Measurements from ENCODE around the gene CCNT1. TPM values are rescaled to one million over a fixed set of nuclear protein-coding genes. Genes with fewer than 3 reads are reported as not detected.
"Not testable (repeated sequence)": the region's sequence is repeated elsewhere in the genome, so short reads cannot be mapped to it uniquely, and the experiment has no call there.

CCNT1 gene
- total RNA-seq, 1 experiment from 2014 or later = 53.1 TPM

DNA sequence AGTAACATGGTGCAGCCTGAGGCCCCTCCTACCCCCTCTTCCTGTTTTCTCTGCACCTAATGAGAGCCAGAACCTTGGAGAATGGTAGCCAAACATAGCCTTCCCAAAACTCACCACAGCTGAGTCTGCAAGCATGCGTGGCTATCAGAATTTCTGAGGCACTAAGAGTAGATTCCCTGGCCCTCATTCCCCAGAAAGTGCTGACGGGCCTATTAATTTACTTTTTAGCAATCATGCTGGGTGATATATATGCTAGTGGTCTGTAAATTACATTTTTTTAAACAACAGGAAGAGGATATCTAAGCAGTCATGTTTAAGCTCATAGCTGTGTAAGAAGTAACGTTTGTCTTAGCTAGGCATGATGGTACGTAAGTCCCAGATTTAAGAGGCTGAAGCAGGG lies 64.8 kb downstream of the CCNT1 start:
- H3K36me3 Mint-ChIP-seq (ENCODE audit: insufficient read depth, unreplicated experiment) = peaks cover 79% of the 10 kb centered on the region
- no peak overlapping the region for H3K27ac Mint-ChIP-seq (ENCODE audit: unreplicated experiment)
- H3K9me3 Mint-ChIP-seq (ENCODE audit: unreplicated experiment) = no peaks in the 10 kb centered on the region
- no peak for DNase-seq
- intact Hi-C loops (cut with micrococcal nuclease; ENCODE audit: unreplicated experiment) = no loop called here
- no TSS peak for BruUV-seq (replicated peaks)
- H3K27me3 ChIP-seq (replicated peaks; ENCODE audit: control insufficient read depth, insufficient read depth, low read length) = no peaks in the 10 kb centered on the region
- no peak overlapping the region for H3K4me3 ChIP-seq (ENCODE audit: low read depth, low read length)
- ChIA-PET CTCF (no interaction called here), POLR2A (no interaction called here)
- H3K4me3 Mint-ChIP-seq (ENCODE audit: unreplicated experiment) = no peak overlapping the region
- no peaks in the 10 kb centered on the region for H3K27me3 Mint-ChIP-seq (ENCODE audit: insufficient read depth, unreplicated experiment)
- H3K36me3 ChIP-seq (ENCODE audit: control insufficient read depth, insufficient read depth, low read length) = peaks cover 5% of the 10 kb centered on the region; the same call in 1 of the 2 replicates
- H3K4me1 ChIP-seq = no peaks in the 10 kb centered on the region
- TF ChIP-seq, protein P1, sequence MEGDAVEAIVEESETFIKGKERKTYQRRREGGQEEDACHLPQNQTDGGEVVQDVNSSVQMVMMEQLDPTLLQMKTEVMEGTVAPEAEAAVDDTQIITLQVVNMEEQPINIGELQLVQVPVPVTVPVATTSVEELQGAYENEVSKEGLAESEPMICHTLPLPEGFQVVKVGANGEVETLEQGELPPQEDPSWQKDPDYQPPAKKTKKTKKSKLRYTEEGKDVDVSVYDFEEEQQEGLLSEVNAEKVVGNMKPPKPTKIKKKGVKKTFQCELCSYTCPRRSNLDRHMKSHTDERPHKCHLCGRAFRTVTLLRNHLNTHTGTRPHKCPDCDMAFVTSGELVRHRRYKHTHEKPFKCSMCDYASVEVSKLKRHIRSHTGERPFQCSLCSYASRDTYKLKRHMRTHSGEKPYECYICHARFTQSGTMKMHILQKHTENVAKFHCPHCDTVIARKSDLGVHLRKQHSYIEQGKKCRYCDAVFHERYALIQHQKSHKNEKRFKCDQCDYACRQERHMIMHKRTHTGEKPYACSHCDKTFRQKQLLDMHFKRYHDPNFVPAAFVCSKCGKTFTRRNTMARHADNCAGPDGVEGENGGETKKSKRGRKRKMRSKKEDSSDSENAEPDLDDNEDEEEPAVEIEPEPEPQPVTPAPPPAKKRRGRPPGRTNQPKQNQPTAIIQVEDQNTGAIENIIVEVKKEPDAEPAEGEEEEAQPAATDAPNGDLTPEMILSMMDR (IDR thresholded peaks at IDR 0.05; ENCODE audit: insufficient read depth in 1 of 2, low read depth in 1 of 2, low read length in 1 of 2, severe bottlenecking in 1 of 2, unreplicated experiment in 1 of 2) = no peak
- H3K9me3 ChIP-seq = no peaks in the 10 kb centered on the region
- no peaks in the 10 kb centered on the region for H3K4me1 Mint-ChIP-seq (ENCODE audit: low read depth, unreplicated experiment)

DNA sequence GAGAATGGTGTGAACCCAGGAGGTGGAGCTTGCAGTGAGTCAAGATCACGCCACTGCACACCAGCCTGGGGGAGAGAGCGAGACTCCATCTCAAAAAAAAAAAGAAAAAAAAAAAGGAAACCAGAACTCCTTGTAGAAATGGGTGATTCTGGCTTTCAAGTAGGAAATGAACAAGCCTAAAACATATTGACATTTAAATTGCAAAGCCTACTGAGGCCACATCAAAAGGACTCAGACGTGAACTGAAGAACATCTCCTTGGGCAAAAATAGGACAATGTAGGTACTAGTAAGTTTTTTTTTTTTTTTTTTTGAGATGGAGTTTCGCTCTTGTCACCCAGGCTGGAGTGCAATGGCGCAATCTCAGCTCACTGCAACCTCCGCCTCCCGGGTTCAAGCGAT lies 71.2 kb downstream of the CCNT1 start:
- intact Hi-C loops (cut with micrococcal nuclease; ENCODE audit: unreplicated experiment); DNase-seq; H3K4me1 ChIP-seq; H3K4me1 Mint-ChIP-seq (ENCODE audit: low read depth, unreplicated experiment); BruUV-seq (replicated peaks); H3K36me3 ChIP-seq (ENCODE audit: control insufficient read depth, insufficient read depth, low read length); H3K27me3 ChIP-seq (replicated peaks; ENCODE audit: control insufficient read depth, insufficient read depth, low read length); H3K4me3 ChIP-seq (ENCODE audit: low read depth, low read length); CTCF ChIA-PET; H3K4me3 Mint-ChIP-seq (ENCODE audit: unreplicated experiment); H3K9me3 Mint-ChIP-seq (ENCODE audit: unreplicated experiment); H3K27ac Mint-ChIP-seq (ENCODE audit: unreplicated experiment); H3K27me3 Mint-ChIP-seq (ENCODE audit: insufficient read depth, unreplicated experiment); H3K9me3 ChIP-seq: not testable (repeated sequence)
- H3K36me3 Mint-ChIP-seq (ENCODE audit: insufficient read depth, unreplicated experiment) = peaks cover 72% of the 10 kb centered on the region
- POLR2A ChIA-PET = interaction anchor here (0.6 kb wide), 1 partner anchor 31 kb away, joined by 3 read pairs; no protein-coding TSS in a partner anchor

- intact Hi-C loops (cut with micrococcal nuclease; ENCODE audit: unreplicated experiment) = no loop called here
- no peaks in the 10 kb centered on the region for H3K27me3 ChIP-seq (replicated peaks; ENCODE audit: control insufficient read depth, insufficient read depth, low read length)
- BruUV-seq (replicated peaks) = no TSS peak
- H3K36me3 Mint-ChIP-seq (ENCODE audit: insufficient read depth, unreplicated experiment) = peaks cover 60% of the 10 kb centered on the region
- H3K4me3 Mint-ChIP-seq (ENCODE audit: unreplicated experiment) = no peak overlapping the region
- H3K4me3 ChIP-seq (ENCODE audit: low read depth, low read length) = no peak overlapping the region
- CTCF ChIA-PET = no interaction called here
- H3K9me3 ChIP-seq = no peaks in the 10 kb centered on the region
- no peaks in the 10 kb centered on the region; the same call in 1 of the 2 replicates for H3K4me1 ChIP-seq
- no peaks in the 10 kb centered on the region for H3K27me3 Mint-ChIP-seq (ENCODE audit: insufficient read depth, unreplicated experiment)
- POLR2A ChIA-PET = no interaction called here
- no peak overlapping the region for H3K27ac Mint-ChIP-seq (ENCODE audit: unreplicated experiment)
- TF ChIP-seq, protein P1 (IDR thresholded peaks at IDR 0.05; ENCODE audit: insufficient read depth in 1 of 2, low read depth in 1 of 2, low read length in 1 of 2, severe bottlenecking in 1 of 2, unreplicated experiment in 1 of 2) = no peak
- peaks cover 3% of the 10 kb centered on the region for H3K36me3 ChIP-seq (ENCODE audit: control insufficient read depth, insufficient read depth, low read length)
- no peaks in the 10 kb centered on the region for H3K9me3 Mint-ChIP-seq (ENCODE audit: unreplicated experiment)
- H3K4me1 Mint-ChIP-seq (ENCODE audit: low read depth, unreplicated experiment) = no peaks in the 10 kb centered on the region
- no peak for DNase-seq
Observed at GRCh38 chr12:48643011-48643410, 73.5 kb downstream of the CCNT1 start.

DNA sequence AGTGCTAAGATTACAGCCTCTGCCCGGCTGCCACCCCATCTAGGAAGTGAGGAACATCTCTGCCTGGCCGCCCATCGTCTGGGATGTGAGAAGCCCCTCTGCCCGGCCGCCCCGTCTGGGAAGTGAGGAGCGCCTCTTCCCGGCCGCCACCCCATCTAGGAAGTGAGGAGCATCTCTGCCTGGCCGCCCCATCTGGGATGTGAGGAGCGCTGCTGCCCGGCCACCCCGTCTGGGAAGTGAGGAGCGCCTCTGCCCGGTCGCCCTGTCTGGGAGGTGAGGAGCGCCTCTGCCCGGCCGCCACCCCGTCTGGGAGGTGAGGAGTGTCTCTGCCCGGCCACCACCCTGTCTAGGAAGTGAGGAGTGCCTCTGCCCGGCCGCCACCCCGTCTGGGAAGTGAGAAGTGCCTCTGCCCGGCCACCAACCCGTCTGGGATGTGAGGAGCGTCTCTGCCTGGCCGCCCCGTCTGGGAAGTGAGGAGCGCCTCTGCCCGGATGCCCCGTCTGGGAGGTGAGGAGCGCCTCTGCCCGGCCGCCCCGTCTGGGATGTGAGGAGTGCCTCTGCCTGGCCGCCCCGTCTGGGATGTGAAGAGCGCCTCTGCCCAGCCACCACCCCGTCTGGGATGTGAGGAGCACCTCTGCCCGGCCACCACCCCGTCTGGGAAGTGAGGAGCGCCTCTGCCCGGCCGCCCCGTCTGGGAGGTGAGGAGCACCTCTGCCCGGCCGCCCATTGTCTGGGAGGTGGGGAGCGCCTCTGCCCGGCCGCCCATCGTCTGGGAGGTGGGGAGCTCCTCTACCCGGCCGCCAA lies 74.6 kb downstream of the CCNT1 start:
- not testable (repeated sequence) for BruUV-seq (replicated peaks)

More for the DNA sequence above, 74.6 kb downstream of the CCNT1 start:
- intact Hi-C loops (cut with micrococcal nuclease; ENCODE audit: unreplicated experiment); H3K36me3 ChIP-seq (ENCODE audit: control insufficient read depth, insufficient read depth, low read length); DNase-seq; H3K9me3 Mint-ChIP-seq (ENCODE audit: unreplicated experiment); H3K9me3 ChIP-seq; H3K4me1 Mint-ChIP-seq (ENCODE audit: low read depth, unreplicated experiment); H3K27me3 Mint-ChIP-seq (ENCODE audit: insufficient read depth, unreplicated experiment); POLR2A ChIA-PET; H3K27ac Mint-ChIP-seq (ENCODE audit: unreplicated experiment); CTCF ChIA-PET; H3K4me3 ChIP-seq (ENCODE audit: low read depth, low read length); H3K4me3 Mint-ChIP-seq (ENCODE audit: unreplicated experiment); H3K27me3 ChIP-seq (replicated peaks; ENCODE audit: control insufficient read depth, insufficient read depth, low read length); H3K4me1 ChIP-seq: not testable (repeated sequence)
- peaks cover 55% of the 10 kb centered on the region for H3K36me3 Mint-ChIP-seq (ENCODE audit: insufficient read depth, unreplicated experiment)

Data from Caco-2 (cell line).